ENCODE results near the gene NIPA2. TPM values are rescaled to one million over a fixed set of nuclear protein-coding genes. Genes with fewer than 3 reads are reported as not detected.

The NIPA2 gene
- total and polyA plus RNA-seq, 5 donors from 2014 or later, result 39.6 to 66.4 (median 56.8) TPM

- H3K4me3 Mint-ChIP-seq, result peak overlapping the region; percentile 93 to 99 (median 96)
- no peaks in the 10 kb centered on the region for H3K27me3 ChIP-seq (ENCODE audit: control insufficient read depth, insufficient read depth, low read length)
- ATAC-seq (ENCODE audit: low read depth in 2 of 2) (no peak), DNase-seq (peak in 1 of 3 donors; percentile 31)
- no peaks in the 10 kb centered on the region for H3K36me3 ChIP-seq (ENCODE audit: control insufficient read depth, insufficient read depth, low read length)
- peaks cover 29% of the 10 kb centered on the region for H3K4me1 ChIP-seq (ENCODE audit: control insufficient read depth, insufficient read depth, low read length, poor library complexity, severe bottlenecking)
- no peaks in the 10 kb centered on the region for H3K27me3 Mint-ChIP-seq
- H3K27ac Mint-ChIP-seq, result peak overlapping the region; percentile 95 to 97 (median 96)
- H3K27ac ChIP-seq (ENCODE audit: insufficient read depth, low read length, poor library complexity, severe bottlenecking), result peak overlapping the region; percentile 97
- H3K9me3 ChIP-seq (ENCODE audit: control insufficient read depth in 2 of 2, low read length in 2 of 2), result no peaks in the 10 kb centered on the region
- peaks cover 3% of the 10 kb centered on the region for H3K36me3 Mint-ChIP-seq
- H3K4me1 Mint-ChIP-seq, result peaks cover 18 to 40% (median 27%) of the 10 kb centered on the region in 4 donors
- peak overlapping the region; percentile 98 for H3K4me3 ChIP-seq (ENCODE audit: low read depth, low read length)
- H3K9me3 Mint-ChIP-seq, result no peaks in the 10 kb centered on the region
Observed at GRCh38 chr15:22839046-22839695, 705 bp downstream of the NIPA2 start.

GRCh38 chr15:22844421-22845288 is 6.2 kb downstream of the NIPA2 start:
- Histone ChIP-seq H3K27me3 (ENCODE audit: control insufficient read depth, insufficient read depth, low read length) (no peaks in the 10 kb centered on the region), H3K36me3 (ENCODE audit: control insufficient read depth, insufficient read depth, low read length) (peaks cover 35% of the 10 kb centered on the region), H3K4me1 (ENCODE audit: control insufficient read depth, insufficient read depth, low read length, poor library complexity, severe bottlenecking) (peaks cover 23% of the 10 kb centered on the region), H3K27ac (ENCODE audit: insufficient read depth, low read length, poor library complexity, severe bottlenecking) (no peak overlapping the region), H3K4me3 (ENCODE audit: low read depth, low read length) (no peak overlapping the region), H3K9me3 (ENCODE audit: control insufficient read depth in 2 of 2, low read length in 2 of 2) (no peaks in the 10 kb centered on the region)
- Mint-ChIP-seq H3K4me1 (peaks cover 25 to 72% (median 50%) of the 10 kb centered on the region in 4 donors), H3K36me3 (peaks cover 12% of the 10 kb centered on the region), H3K4me3 (peak overlapping the region in 1 of 4 donors; percentile 18), H3K9me3 (no peaks in the 10 kb centered on the region), H3K27me3 (no peaks in the 10 kb centered on the region), H3K27ac (peak overlapping the region in 2 of 3 donors; percentile 71 to 74)
- ATAC-seq (ENCODE audit: low read depth in 2 of 2) (no peak), DNase-seq (no peak)

- Mint-ChIP-seq H3K9me3 (no peaks in the 10 kb centered on the region), H3K4me3 (no peak overlapping the region), H3K27ac (peak overlapping the region; percentile 55 to 74 (median 71)), H3K36me3 (peaks cover 12% of the 10 kb centered on the region), H3K27me3 (no peaks in the 10 kb centered on the region), H3K4me1 (peaks cover 24 to 67% (median 47%) of the 10 kb centered on the region in 4 donors)
- Histone ChIP-seq H3K27me3 (ENCODE audit: control insufficient read depth, insufficient read depth, low read length) (no peaks in the 10 kb centered on the region), H3K4me3 (ENCODE audit: low read depth, low read length) (no peak overlapping the region), H3K36me3 (ENCODE audit: control insufficient read depth, insufficient read depth, low read length) (peaks cover 40% of the 10 kb centered on the region), H3K4me1 (ENCODE audit: control insufficient read depth, insufficient read depth, low read length, poor library complexity, severe bottlenecking) (peaks cover 16% of the 10 kb centered on the region), H3K27ac (ENCODE audit: insufficient read depth, low read length, poor library complexity, severe bottlenecking) (no peak overlapping the region), H3K9me3 (ENCODE audit: control insufficient read depth in 2 of 2, low read length in 2 of 2) (no peaks in the 10 kb centered on the region)
- ATAC-seq (ENCODE audit: low read depth in 2 of 2), result no peak
- no peak for DNase-seq
Observed at GRCh38 chr15:22845289-22845900, 6.9 kb downstream of the NIPA2 start.

- Mint-ChIP-seq H3K27me3 (no peaks in the 10 kb centered on the region), H3K27ac (peak overlapping the region in 2 of 3 donors; percentile 49 to 71), H3K4me3 (peak overlapping the region in 1 of 4 donors; percentile 43), H3K4me1 (peaks cover 21 to 66% (median 43%) of the 10 kb centered on the region in 4 donors), H3K36me3 (peaks cover 12% of the 10 kb centered on the region), H3K9me3 (no peaks in the 10 kb centered on the region)
- ATAC-seq (ENCODE audit: low read depth in 2 of 2) (no peak), DNase-seq (no peak)
- Histone ChIP-seq H3K27me3 (ENCODE audit: control insufficient read depth, insufficient read depth, low read length) (no peaks in the 10 kb centered on the region), H3K36me3 (ENCODE audit: control insufficient read depth, insufficient read depth, low read length) (peaks cover 40% of the 10 kb centered on the region), H3K4me1 (ENCODE audit: control insufficient read depth, insufficient read depth, low read length, poor library complexity, severe bottlenecking) (peaks cover 9% of the 10 kb centered on the region), H3K4me3 (ENCODE audit: low read depth, low read length) (no peak overlapping the region), H3K9me3 (ENCODE audit: control insufficient read depth in 2 of 2, low read length in 2 of 2) (no peaks in the 10 kb centered on the region), H3K27ac (ENCODE audit: insufficient read depth, low read length, poor library complexity, severe bottlenecking) (no peak overlapping the region)
Observed at GRCh38 chr15:22846073-22846472, 7.6 kb downstream of the NIPA2 start.

GRCh38 chr15:22850055-22850454 is 11.6 kb downstream of the NIPA2 start:
- Mint-ChIP-seq H3K27me3 (no peaks in the 10 kb centered on the region), H3K36me3 (peaks cover 16% of the 10 kb centered on the region), H3K9me3 (no peaks in the 10 kb centered on the region), H3K27ac (no peak overlapping the region), H3K4me3 (no peak overlapping the region), H3K4me1 (peaks cover 15 to 44% (median 30%) of the 10 kb centered on the region in 4 donors)
- Histone ChIP-seq H3K36me3 (ENCODE audit: control insufficient read depth, insufficient read depth, low read length) (peaks cover 55% of the 10 kb centered on the region), H3K4me1 (ENCODE audit: control insufficient read depth, insufficient read depth, low read length, poor library complexity, severe bottlenecking) (no peaks in the 10 kb centered on the region), H3K9me3 (ENCODE audit: control insufficient read depth in 2 of 2, low read length in 2 of 2) (no peaks in the 10 kb centered on the region), H3K27me3 (ENCODE audit: control insufficient read depth, insufficient read depth, low read length) (no peaks in the 10 kb centered on the region), H3K4me3 (ENCODE audit: low read depth, low read length) (no peak overlapping the region), H3K27ac (ENCODE audit: insufficient read depth, low read length, poor library complexity, severe bottlenecking) (no peak overlapping the region)
- ATAC-seq (ENCODE audit: low read depth in 2 of 2) (no peak), DNase-seq (no peak)

GRCh38 chr15:22851513-22851912 is 13.0 kb downstream of the NIPA2 start:
- Mint-ChIP-seq H3K27ac (peak overlapping the region in 1 of 3 donors; percentile 11), H3K36me3 (peaks cover 20% of the 10 kb centered on the region), H3K27me3 (no peaks in the 10 kb centered on the region), H3K4me3 (no peak overlapping the region), H3K4me1 (peaks cover 12 to 32% (median 22%) of the 10 kb centered on the region in 4 donors), H3K9me3 (no peaks in the 10 kb centered on the region)
- no peaks in the 10 kb centered on the region for H3K9me3 ChIP-seq (ENCODE audit: control insufficient read depth in 2 of 2, low read length in 2 of 2)
- H3K4me3 ChIP-seq (ENCODE audit: low read depth, low read length), result no peak overlapping the region
- no peak overlapping the region for H3K27ac ChIP-seq (ENCODE audit: insufficient read depth, low read length, poor library complexity, severe bottlenecking)
- H3K4me1 ChIP-seq (ENCODE audit: control insufficient read depth, insufficient read depth, low read length, poor library complexity, severe bottlenecking), result no peaks in the 10 kb centered on the region
- peaks cover 55% of the 10 kb centered on the region for H3K36me3 ChIP-seq (ENCODE audit: control insufficient read depth, insufficient read depth, low read length)
- no peaks in the 10 kb centered on the region for H3K27me3 ChIP-seq (ENCODE audit: control insufficient read depth, insufficient read depth, low read length)
- DNase-seq (no peak), ATAC-seq (ENCODE audit: low read depth in 2 of 2) (no peak)

GRCh38 chr15:22855791-22856190 is 17.3 kb downstream of the NIPA2 start:
- H3K27ac ChIP-seq (ENCODE audit: insufficient read depth, low read length, poor library complexity, severe bottlenecking), result no peak overlapping the region
- ATAC-seq (ENCODE audit: low read depth in 2 of 2) (no peak), DNase-seq (no peak)
- H3K9me3 ChIP-seq (ENCODE audit: control insufficient read depth in 2 of 2, low read length in 2 of 2), result no peaks in the 10 kb centered on the region
- no peaks in the 10 kb centered on the region for H3K4me1 ChIP-seq (ENCODE audit: control insufficient read depth, insufficient read depth, low read length, poor library complexity, severe bottlenecking)
- H3K27me3 ChIP-seq (ENCODE audit: control insufficient read depth, insufficient read depth, low read length), result no peaks in the 10 kb centered on the region
- Mint-ChIP-seq H3K27ac (no peak overlapping the region), H3K9me3 (no peaks in the 10 kb centered on the region), H3K4me3 (no peak overlapping the region), H3K27me3 (no peaks in the 10 kb centered on the region), H3K4me1 (peaks cover 0 to 19% (median 11%) of the 10 kb centered on the region in 4 donors), H3K36me3 (peaks cover 38% of the 10 kb centered on the region)
- H3K36me3 ChIP-seq (ENCODE audit: control insufficient read depth, insufficient read depth, low read length), result peaks cover 57% of the 10 kb centered on the region
- no peak overlapping the region for H3K4me3 ChIP-seq (ENCODE audit: low read depth, low read length)

Data from CD4-positive, CD25-positive, alpha-beta regulatory T cell (primary cell).